GM21737 (cell line): Measurements from ENCODE around the gene ZMYND15.

Experiments used
- ATAC-seq: cut with Tn5 transposase; IDR thresholded peaks from one replicate; pipeline ENCODE4 v1.9.1; 2021; ENCODE audit warnings: mild to moderate bottlenecking, moderate library complexity; ENCODE audit not compliant: unreplicated experiment

Gene ZMYND15

DNA sequence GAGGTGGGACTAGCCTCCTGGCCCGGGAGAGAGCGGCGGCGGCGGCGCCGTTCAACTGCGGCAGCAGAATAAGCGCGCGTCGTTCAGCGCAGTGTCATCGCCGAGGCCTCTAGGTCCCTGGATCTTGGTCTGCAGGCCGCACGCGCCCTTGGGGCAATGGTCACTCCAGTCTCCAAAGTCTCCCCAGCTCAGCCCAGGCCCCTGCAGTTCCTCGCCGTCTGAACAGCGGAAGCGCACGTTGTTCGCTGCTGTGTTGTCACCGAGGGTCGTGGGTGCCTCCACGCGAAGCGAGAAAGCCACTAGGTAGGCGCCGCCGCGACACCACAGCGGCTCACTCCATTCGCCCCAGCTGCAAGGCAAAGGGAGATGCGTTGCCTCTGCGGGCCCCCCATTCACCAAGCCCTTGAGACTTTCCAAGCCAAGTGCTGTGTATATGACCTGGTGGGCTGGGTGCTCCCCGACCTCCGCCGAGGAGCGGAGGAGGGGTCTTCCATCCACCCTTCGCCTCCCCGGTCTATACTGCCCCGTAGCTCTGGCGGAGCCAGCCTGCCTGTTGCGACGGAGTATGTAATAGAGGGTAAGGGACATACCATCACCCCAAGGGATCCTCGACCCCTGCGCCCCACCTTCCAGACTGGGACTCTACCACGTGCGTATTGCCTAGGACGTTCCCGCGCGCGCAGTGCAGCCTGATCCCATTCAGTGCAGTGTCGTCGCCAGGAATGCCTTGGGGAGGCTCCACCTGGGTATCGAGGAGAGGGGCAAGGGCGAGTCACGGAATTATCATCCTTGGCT lies 45.9 kb downstream of the ZMYND15 start:
- ATAC-seq = no peak

DNA sequence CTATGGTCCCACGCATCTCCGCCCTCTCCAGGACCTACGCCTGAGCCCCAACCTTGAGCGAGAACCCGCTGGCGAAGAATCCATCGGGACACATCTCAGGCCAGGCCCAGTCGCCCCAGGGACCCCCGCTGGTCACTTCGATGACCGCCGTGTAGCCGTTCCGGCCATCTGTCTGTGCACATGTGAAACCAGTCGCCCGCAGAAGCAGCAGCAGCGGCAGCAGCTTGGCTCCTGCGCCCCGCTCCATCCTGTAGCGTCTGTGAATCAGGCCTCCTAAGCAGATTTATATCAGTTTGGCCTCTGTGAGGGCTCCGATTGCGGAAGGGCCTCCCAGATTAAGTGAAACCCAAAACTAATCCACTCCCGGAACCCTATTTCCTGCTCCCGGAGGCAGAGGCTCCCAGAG lies 46.5 kb downstream of the ZMYND15 start, which contains the start of gene VMO1:
Gene VMO1, minus strand, starts transcription at position 259 of the 406 bp plus-strand sequence. Its CDS starts 12 bp downstream, at position 247.
- ATAC-seq = no peak

GRCh38 chr17:4786516-4786915 lies 46.9 kb downstream of the ZMYND15 start:
- no peak for ATAC-seq

- ATAC-seq = no peak
These were observed 48.6 kb downstream of the ZMYND15 start for GRCh38 chr17:4788159-4788806.

GRCh38 chr17:4788807-4789700 lies 49.4 kb downstream of the ZMYND15 start, which contains the start of gene GLTPD2:
GLTPD2 (plus strand) TSS chr17:4788964; CDS start chr17:4789012, 48 bp downstream.
- no peak for ATAC-seq

DNA sequence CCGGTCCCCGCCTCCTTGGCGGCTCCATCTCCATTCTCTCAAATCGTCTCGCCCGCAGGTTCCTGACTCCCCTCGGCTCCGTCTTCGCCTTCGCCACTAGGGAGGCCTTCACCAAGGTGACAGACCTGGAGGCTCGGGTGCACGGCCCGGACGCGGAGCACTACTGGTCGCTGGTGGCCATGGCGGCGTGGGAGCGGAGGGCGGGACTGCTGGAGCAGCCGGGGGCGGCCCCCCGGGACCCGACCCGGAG lies 50.0 kb downstream of the ZMYND15 start:
- no peak for ATAC-seq

- peak; percentile 86 for ATAC-seq
These were observed 50.5 kb downstream of the ZMYND15 start for GRCh38 chr17:4789951-4790704.

- no peak for ATAC-seq
These were observed 51.1 kb downstream of the ZMYND15 start for GRCh38 chr17:4790705-4791088.

DNA sequence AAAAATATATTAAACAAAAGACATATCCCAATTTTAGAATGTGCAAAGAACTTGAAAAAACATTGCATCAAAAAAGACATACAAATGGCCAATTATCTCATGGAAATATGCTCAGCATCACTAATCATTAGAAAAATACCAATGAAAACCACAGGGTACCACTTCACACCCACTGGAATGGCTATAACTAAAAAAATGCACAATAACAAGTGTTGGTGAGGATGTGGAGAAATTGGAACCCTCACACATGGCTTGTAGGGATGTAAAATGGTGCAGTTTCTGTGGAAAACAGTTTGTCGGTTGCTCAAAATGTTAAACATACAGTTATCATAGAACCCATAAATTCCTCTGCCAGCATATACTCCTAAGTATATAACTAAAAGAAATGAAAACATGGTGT lies 55.5 kb downstream of the ZMYND15 start:
- ATAC-seq = no peak
